ENCODE measurements around the gene DIO1.

DNA sequence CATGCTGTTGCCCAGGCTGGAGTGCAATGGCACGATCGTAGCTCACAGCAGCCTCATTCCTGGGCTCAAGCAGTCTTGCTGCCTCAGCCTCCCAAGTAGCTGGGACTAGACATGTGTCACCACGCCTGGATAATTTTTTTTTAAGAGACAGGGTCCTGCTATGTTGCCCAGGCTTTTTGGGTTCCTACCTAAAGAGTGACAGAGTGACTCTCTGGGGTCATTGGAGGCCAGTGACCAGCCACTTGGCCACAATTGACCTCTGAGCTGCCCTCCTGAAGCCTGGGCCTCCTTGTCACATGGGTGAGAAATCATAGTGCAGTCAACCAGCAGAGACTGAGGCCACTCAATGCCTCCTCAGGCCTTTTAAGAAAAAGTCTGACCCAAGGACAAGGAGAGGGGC lies 5.7 kb downstream of the DIO1 start:
- TF ChIP-seq, protein P1, sequence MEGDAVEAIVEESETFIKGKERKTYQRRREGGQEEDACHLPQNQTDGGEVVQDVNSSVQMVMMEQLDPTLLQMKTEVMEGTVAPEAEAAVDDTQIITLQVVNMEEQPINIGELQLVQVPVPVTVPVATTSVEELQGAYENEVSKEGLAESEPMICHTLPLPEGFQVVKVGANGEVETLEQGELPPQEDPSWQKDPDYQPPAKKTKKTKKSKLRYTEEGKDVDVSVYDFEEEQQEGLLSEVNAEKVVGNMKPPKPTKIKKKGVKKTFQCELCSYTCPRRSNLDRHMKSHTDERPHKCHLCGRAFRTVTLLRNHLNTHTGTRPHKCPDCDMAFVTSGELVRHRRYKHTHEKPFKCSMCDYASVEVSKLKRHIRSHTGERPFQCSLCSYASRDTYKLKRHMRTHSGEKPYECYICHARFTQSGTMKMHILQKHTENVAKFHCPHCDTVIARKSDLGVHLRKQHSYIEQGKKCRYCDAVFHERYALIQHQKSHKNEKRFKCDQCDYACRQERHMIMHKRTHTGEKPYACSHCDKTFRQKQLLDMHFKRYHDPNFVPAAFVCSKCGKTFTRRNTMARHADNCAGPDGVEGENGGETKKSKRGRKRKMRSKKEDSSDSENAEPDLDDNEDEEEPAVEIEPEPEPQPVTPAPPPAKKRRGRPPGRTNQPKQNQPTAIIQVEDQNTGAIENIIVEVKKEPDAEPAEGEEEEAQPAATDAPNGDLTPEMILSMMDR (conservative IDR thresholded peaks at IDR 0.05; ENCODE audit: low read depth, low read length) = no peak
- no peak for TF ChIP-seq EZH2 (IDR thresholded peaks at IDR 0.05; ENCODE audit: borderline replicate concordance, low read depth, low read length, poor library complexity, severe bottlenecking)

All from A673 (cell line).